Activated CD4-positive, alpha-beta T cell treated with anti-CD3 and anti-CD28 coated beads, Interleukin-2, Interleukin-4, amounts not matched to agents 100 ng/mL and 50 ng/mL, durations not matched to agents 16 hours and 8 hours (primary cell): ENCODE data around the gene ELANE.
"Not testable (repeated sequence)": the region's sequence is repeated elsewhere in the genome, so short reads cannot be mapped to it uniquely, and the experiment has no call there.

Source experiments
- DNase-seq: peaks from one replicate; pipeline ENCODE4 v3.0.0-alpha.2; 2020; ENCODE audit warnings: low spot score

The ELANE gene

GRCh38 chr19:842802-843179, 9.3 kb upstream of the ELANE start:
- DNase-seq: not testable (repeated sequence)

DNA sequence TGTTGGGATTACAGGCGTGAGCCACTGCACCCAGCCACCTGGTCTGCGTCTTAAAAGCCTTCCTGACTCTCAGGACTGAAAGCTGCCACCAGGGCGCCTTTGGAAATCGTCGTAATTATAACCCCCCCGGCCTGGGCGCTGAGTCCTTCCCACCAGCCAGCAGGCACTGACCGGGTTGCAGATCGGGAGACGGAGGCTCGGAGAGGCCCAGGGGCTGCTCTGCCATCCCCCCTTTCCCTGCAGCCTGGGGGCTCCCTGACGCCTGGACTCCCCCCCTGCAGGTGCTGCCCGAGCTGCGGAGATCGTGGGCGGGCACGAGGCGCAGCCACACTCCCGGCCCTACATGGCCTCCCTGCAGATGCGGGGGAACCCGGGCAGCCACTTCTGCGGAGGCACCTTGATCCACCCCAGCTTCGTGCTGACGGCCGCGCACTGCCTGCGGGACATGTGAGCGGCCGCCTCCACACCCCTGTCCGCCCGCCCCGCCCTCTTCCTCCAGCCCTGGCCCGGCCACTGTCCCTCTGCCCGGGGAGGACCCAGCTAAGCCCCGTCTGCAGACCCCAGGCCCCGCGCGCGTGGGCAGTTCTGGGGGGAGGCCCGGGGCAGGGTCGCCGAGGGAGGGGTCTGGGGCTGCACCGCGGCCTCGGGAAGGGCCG, 8.8 kb upstream of the ELANE start:
- no peak for DNase-seq

- DNase-seq: no peak
These were observed 8.1 kb upstream of the ELANE start for GRCh38 chr19:843836-844545.

DNA sequence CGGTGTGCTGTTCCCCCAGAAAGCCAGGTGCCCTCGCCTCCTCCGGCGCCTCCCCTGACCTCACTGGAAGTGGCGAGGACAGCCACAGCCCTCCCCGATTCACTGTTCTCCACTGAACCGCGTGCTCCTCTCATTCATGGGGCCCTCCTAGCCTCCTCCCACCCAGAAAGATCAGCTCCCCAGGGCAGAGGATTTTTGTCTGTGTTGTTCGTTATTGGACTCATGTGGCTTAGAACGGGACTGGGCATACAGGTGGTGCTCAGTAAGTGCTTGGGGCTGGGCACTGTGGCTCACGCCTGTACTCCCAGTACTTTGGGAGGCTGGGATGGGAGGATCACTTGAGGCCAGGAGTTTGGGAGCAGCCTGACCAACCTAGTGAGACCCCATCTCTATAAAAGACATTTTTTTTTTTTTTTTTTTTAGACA, 7.5 kb upstream of the ELANE start:
- no peak for DNase-seq

DNA sequence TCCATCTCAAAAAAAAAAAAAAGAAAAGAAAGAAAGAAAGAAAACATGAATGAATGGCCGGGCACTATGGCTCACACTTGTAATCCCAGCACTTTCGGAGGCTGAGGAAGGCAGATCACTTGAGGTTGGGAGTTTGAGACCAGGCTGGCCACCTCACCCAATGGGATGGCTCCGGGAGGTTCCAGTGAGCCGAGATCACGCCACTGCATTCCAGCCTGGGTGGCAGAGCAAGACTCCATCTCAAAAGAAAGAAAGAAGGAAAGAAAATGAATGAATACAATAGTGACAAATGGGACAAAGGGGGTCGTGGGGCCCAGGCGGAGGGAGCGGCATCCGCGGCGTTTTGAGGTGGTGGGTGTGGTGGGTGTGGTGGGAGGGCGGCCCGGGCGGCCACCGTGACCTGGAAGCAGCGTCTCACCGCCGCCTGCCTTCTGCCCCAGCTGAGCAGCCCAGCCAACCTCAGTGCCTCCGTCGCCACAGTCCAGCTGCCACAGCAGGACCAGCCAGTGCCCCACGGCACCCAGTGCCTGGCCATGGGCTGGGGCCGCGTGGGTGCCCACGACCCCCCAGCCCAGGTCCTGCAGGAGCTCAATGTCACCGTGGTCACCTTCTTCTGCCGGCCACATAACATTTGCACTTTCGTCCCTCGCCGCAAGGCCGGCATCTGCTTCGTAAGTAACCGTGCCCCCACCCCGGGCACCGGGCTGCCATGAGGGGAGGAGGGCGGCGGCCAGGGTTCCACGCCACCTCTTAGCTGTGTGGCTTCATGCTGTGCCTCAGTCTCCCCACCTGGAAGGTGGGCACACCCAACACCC, 6.2 kb upstream of the ELANE start:
- no peak for DNase-seq

DNA sequence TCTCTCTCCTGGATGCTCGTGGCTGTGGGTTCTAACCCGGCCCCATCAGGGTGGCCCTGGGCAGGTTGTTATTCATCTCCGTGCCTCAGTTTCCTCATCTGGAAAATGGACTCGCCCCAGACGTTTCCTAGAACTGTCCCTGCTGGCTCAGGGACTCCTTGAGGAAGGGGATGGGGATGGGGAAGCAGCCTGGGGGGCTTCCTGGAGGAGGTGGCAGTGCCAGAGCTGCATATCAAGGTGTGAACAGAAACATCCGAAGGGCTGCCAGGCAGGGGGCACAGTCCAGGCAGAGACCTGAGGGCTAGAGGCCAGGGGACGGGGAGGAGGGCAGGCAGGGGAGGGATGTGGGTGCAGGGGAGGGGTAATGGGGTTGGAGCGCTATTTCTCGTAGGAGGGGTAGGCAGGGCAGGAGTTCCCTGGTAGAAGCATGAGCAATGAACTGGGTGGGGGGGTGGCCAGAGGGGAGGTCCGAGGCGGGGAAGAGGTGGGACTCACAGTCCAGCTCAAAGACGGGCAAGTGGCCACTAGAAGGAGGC, 3.6 kb upstream of the ELANE start:
- no peak for DNase-seq

GRCh38 chr19:849195-849594, 2.9 kb upstream of the ELANE start:
- DNase-seq: not testable (repeated sequence)

DNA sequence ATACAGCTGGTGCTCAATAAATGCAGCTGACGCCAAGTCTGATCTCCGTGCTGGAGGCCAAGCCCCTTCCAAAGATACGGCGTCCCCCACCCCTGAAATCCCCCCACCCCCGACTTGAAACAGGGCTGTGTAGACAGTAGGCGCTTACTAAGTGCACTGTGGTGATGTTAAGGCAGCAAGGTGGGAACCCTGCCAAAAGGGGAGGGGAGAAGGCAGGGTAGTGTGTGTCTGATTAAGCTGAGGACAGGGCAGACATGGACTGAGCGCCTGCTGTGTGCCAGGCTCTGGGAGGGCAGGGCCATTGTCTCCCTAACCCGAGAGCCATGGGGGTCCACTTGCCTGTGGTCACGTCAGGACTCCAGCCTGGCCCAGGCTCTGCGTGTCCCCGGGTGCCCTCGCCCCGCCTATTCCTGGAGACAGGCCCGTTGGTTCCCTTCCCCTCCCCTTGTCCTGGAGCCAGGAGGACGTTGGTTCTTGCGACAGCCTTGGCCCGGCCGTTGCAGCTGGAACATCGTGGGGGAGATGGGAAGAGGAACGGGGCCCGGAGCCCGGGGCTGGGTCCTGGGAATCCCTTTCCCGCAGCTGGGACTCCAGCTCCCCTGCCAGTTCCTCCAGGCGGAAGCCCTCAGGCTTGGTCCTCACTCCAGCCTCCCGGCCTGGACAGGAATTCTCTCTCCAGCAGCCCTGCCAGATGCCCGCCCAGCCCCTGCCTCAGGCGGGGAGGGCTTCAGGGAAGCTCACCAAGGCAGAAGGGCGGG, 1.7 kb upstream of the ELANE start:
- no peak for DNase-seq

DNA sequence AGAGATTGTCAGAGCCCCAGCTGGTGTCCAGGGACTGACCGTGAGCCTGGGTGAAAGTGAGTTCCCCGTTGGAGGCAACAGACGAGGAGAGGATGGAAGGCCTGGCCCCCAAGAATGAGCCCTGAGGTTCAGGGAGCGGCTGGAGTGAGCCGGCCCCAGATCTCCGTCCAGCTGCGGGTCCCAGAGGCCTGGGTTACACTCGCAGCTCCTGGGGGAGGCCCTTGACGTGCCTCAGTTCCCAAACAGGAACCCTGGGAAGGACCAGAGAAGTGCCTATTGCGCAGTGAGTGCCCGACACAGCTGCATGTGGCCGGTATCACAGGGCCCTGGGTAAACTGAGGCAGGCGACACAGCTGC, 1.1 kb upstream of the ELANE start:
- no peak for DNase-seq

GRCh38 chr19:853014-853585, 997 bp downstream of the ELANE start:
- no peak for DNase-seq

DNA sequence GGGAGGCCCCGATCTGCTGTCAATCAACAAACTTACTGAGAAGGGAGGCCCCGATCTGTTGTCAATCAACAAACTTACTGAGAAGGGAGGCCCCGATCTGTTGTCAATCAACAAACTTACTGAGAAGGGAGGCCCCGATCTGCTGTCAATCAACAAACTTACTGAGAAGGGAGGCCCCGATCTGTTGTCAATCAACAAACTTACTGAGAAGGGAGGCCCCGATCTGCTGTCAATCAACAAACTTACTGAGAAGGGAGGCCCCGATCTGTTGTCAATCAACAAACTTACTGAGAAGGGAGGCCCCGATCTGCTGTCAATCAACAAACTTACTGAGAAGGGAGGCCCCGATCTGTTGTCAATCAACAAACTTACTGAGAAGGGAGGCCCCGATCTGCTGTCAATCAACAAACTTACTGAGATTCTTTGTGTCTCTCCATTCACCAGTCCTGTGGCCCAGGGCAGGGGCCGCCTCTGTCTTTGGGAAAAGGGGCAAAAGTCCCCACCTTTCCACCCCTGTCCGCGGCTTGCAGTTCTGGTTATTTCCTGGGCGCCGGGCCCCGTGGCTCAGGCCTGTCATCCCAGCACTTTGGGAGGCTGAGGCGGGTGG, 1.6 kb downstream of the ELANE start:
- not testable (repeated sequence) for DNase-seq

DNA sequence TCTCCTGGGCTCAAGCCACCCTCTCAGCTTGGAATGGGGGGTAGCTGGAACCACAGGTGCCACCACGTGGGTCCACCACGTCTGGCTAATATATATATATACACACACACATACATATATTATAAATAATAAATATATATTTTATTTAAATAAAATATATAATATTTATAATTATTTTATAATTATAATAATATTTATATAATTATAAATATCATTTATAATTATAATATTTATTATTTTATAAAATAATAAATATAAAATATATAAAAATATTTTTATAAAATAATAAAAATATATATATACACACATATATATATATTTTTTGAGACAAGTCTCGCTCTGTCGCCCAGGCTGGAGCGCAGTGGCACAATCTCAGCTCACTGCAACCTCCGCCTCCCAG, 2.4 kb downstream of the ELANE start:
- no peak for DNase-seq

GRCh38 chr19:855142-855541, 3.0 kb downstream of the ELANE start:
- no peak for DNase-seq

DNA sequence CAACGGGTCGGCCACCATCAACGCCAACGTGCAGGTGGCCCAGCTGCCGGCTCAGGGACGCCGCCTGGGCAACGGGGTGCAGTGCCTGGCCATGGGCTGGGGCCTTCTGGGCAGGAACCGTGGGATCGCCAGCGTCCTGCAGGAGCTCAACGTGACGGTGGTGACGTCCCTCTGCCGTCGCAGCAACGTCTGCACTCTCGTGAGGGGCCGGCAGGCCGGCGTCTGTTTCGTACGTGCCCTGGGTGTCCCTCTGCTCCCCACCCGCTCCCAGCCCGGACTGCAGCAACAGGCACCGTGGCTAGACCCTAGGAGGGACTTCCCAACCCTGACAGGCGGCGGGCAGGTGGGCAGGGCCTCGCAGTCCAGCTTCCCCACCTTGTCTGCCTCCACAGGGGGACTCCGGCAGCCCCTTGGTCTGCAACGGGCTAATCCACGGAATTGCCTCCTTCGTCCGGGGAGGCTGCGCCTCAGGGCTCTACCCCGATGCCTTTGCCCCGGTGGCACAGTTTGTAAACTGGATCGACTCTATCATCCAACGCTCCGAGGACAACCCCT, 3.5 kb downstream of the ELANE start:
- DNase-seq: no peak

GRCh38 chr19:858284-858683, 6.2 kb downstream of the ELANE start:
- no peak for DNase-seq

DNA sequence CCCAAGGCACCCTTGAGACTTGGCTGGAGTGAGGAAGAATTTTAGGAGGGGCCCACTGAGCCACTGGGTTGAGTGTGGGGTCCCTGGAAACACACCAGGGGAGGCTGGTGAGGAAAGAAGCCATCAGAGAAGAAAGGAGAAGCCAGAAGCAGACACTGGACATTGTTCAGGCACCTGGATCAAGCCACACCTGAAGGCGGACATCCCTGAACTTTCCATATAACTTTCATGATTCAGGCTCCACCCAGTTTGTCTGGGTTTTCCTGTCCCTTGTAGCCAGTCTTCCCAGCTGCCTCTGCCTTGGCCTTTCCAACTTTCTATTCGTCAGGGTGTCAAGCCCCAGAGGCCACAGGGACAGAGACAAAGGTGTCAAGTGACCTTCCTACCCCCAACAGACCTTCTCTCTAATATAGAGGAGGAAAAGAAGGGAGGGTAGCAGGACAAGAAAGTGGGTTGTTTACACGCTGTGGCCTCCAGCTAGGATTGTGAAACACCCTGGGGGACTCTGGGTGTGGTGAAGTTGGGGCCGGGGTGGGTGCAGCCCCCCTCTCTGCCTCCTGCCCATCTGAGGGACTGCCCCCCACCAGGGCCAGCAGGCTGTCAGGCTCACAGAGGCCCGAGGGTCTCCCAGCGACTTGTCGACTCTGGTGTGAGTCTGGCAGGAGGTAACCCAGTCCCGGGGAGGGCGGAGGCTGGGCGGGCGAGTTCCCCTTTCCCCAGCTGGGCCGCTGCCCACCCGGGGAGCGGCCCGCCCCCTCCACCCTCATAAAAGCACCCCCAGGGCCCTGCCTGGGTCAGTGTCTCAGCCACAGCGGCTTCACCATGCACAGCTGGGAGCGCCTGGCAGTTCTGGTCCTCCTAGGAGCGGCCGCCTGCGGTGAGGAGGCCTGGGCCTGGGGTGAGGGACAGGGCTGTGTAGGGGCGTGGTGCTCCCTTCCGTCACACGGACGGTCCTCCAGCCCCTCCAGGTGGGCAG, 7.1 kb downstream of the ELANE start, which contains the start of gene CFD:
CFD (plus strand) TSS at position 797 of the 976 bp plus-strand sequence; CDS start at position 823, 26 bp downstream.
- DNase-seq: no peak

DNA sequence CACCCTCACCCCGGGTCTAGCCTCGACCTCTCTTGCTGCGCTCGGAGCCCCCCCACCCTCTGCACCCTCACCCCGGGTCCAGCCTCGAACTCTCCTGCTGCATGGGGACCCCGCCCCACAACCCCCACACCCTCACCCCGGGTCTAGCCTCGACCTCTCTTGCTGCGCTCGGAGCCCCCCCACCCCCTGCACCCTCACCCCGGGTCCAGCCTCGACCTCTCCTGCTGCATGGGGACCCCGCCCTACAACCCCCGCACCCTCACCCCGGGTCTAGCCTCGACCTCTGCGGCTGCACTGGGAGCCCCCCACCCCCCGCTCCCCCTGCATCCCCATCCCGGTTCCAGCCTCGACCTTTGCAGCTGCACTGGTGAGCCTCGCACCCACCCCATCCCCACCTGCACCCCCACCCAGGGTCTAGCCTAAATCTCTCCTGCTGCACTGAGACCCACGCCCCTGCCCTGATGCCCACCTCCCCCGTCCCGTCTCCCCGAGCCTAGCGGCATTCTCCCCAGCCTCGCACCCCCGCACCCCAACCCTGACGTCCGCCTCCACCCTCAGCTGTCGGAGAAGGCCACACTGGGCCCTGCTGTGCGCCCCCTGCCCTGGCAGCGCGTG, 9.1 kb downstream of the ELANE start:
- DNase-seq: no peak

DNA sequence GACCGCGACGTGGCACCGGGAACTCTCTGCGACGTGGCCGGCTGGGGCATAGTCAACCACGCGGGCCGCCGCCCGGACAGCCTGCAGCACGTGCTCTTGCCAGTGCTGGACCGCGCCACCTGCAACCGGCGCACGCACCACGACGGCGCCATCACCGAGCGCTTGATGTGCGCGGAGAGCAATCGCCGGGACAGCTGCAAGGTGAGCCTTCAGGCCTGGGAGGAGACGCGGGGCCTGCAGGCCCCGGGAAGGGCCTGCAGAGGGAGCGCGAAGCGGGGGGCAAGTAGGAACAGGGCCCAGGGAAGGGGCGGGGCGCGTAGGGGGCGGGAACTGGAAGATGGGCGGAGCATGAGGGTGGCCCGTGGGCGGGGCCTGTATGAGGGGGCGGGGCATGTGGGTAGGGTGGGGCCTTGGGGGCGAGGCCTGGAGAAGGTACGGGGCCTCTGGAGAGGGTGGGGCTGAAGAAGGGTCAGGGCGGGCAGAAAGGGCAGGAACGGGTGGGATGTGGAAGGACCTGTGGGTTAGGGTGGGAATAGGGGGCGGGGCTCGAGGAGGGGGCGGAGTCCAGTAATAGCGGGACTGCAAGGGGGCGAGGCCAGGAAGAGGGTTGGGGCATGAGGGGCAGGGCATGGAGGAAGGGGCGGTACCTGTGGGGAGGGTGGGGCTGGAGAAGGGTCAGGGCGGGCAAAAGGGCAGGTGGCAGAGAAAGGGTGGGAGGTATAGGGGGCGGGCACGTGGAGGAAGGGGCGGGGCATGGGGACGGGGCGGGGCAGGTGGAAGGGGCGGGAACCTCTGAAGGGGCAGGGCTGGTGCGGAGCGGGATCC, 9.9 kb downstream of the ELANE start:
- DNase-seq: peak; percentile 62
